Stomach (tissue), 9 donors: ENCODE results near the gene OR6C75. TPM values are rescaled to one million over a fixed set of nuclear protein-coding genes. Genes with fewer than 3 reads are reported as not detected.
A peak's percentile ranks its signal among the peaks of the same experiment; 100 is the strongest.
"Not testable (repeated sequence)": the region's sequence is repeated elsewhere in the genome, so short reads cannot be mapped to it uniquely, and the experiment has no call there.

ENCODE experiments used
- DNase-seq, 2 donors: peaks; one replicate each; pipeline versions ENCODE4 v3.0.0 to v3.0.0-alpha.2; 2013 to 2019
- H3K27ac ChIP-seq, 5 donors: fragments of 200-600 bp in 4 of 5; sonication (generic) in 4 of 5; one replicate each; pipeline ENCODE4 v1.5.1; 2013 to 2019; ENCODE audit warnings: mild to moderate bottlenecking in 1 of 5, moderate library complexity in 1 of 5
- H3K27me3 ChIP-seq, 3 donors: fragments of 200-600 bp; sonication (generic); one replicate each; pipeline ENCODE4 v1.5.1; 2017 to 2019; ENCODE audit warnings: mixed run types in 1 of 3
- H3K36me3 ChIP-seq, 4 donors: fragments of 200-600 bp; sonication (generic); 1 replicate in 3 of 4; 2 replicates in 1 of 4; pipeline ENCODE4 v1.5.1; 2016 to 2019
- H3K4me1 ChIP-seq, 4 donors: fragments of 200-600 bp; sonication (generic); one replicate each; pipeline ENCODE4 v1.5.1; 2016 to 2019
- H3K4me3 ChIP-seq, 4 donors: fragments of 200-600 bp; sonication (generic) in 3 of 4; one replicate each; pipeline ENCODE4 v1.5.1; 2016 to 2019; ENCODE audit warnings: mild to moderate bottlenecking in 1 of 4
- H3K9me3 ChIP-seq, 4 donors: fragments of 200-600 bp; sonication (generic); one replicate each; pipeline ENCODE4 v1.5.1; 2016 to 2019
- EP300 ChIP-seq: sonication (generic); formaldehyde crosslinking; IDR thresholded peaks from one replicate; pipeline ENCODE4 v1.6.1; 2017; ENCODE audit warnings: antibody characterized with exemption
- POLR2A ChIP-seq, 4 donors: fragments of 450-650 bp; IDR thresholded peaks; one replicate each; pipeline ENCODE4 v1.6.1; 2016; ENCODE audit warnings: antibody characterized with exemption in 4 of 4, control low read depth in 2 of 4, mild to moderate bottlenecking in 1 of 4, moderate library complexity in 1 of 4
- POLR2AphosphoS5 ChIP-seq, 3 donors: sonication (generic); formaldehyde crosslinking; IDR thresholded peaks; one replicate each; pipeline ENCODE4 v1.6.1; 2016; ENCODE audit warnings: antibody characterized with exemption in 3 of 3
- WGBS, 5 donors: extraction: QIAGEN DNeasy Blood & Tissue Kit in 3 of 5; methylation state at CpG; one replicate each; pipeline versions ENCODE4 v1.1.5 to v1.1.7; 2013 to 2018; 5-methylcytosine and 5-hydroxymethylcytosine counted together
- intact Hi-C: fragments of 100-400 bp; cut with DNase I; formaldehyde crosslinking; loops from one replicate; pipeline ENCODE4 v1.15.1; 2023; ENCODE audit warnings: low total_unique reads
- polyA plus RNA-seq, 3 donors: library from polyadenylated mRNA; stranded (reverse); fragments of 200-250 nt; gene quantifications; one replicate each; pipeline ENCODE4 v1.2.3, GENCODE V29; 2013
- total RNA-seq, 5 donors: library from RNA; depleted of rRNA; stranded (reverse); fragments of >200 nt; gene quantifications; one replicate each; pipeline versions ENCODE4 v1.1.0 to v1.2.3, GENCODE V29; 2014 to 2016
- TF ChIP-seq, protein P1 (sequence below), 7 experiments: fragments of 450-650 bp in 4 of 7; fragments of 200-600 bp in 3 of 7; sonication (generic) in 3 of 7; IDR thresholded peaks; one replicate each; pipeline ENCODE4 v1.5.1; 2016 to 2019; ENCODE audit warnings: antibody characterized with exemption in 7 of 7, control low read depth in 2 of 7, mild to moderate bottlenecking in 1 of 7
- donor health status: healthy with polysubstance abuse.
- donor health status: Bipolar disorder and iron deficiency.
- donor health status: healthy.

The OR6C75 gene
- total and polyA plus RNA-seq, 8 donors, result not detected

DNA sequence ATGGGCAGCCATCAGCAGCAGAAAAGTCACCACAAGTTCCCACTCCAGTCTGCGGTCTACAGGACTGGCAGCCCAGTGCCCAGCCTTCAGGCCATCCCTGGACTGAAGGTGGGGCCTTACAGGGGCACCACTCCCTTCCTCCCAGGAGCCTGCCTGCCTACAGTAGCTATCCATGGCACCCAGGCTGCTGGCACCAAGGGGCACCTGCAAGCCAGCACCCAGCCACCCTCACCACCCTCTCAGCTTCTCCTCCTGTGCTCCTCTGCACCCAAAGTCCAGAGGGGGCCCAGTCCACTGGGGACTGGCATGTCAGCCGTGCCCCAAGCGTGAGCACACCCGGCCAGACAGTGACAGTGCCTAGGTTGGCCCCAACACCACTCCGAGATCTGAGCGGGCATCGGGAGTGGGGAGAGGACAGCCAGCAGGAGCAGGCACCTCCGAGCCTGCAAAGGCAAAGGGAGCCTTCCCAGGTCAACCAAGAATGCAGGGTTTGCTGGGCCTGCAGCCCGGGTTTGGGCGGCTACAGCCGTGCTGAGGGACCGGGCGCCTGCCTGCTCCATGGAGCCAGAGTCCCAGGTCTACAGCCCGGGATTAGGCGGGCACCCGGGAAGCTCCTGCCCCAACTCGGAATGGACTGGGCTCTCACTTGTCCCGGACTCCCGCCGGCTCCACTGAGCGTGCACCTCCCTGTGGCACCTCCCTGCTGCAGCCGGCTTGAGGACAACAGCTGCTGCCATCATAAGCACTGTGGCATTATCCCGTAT lies 29.4 kb downstream of the OR6C75 start:
- Histone ChIP-seq H3K27ac (no peak overlapping the region), H3K9me3 (no peaks in the 10 kb centered on the region), H3K4me3 (no peak overlapping the region), H3K4me1 (peaks cover 0 to 5% (median 0%) of the 10 kb centered on the region in 4 donors), H3K36me3 (no peaks in the 10 kb centered on the region), H3K27me3 (peaks cover 0 to 8% (median 0%) of the 10 kb centered on the region in 3 donors)
- intact Hi-C loops, result no loop called here
- no peak for TF ChIP-seq EP300
- no peak for TF ChIP-seq POLR2A (IDR thresholded peaks at IDR 0.05)
- TF ChIP-seq, protein P1, sequence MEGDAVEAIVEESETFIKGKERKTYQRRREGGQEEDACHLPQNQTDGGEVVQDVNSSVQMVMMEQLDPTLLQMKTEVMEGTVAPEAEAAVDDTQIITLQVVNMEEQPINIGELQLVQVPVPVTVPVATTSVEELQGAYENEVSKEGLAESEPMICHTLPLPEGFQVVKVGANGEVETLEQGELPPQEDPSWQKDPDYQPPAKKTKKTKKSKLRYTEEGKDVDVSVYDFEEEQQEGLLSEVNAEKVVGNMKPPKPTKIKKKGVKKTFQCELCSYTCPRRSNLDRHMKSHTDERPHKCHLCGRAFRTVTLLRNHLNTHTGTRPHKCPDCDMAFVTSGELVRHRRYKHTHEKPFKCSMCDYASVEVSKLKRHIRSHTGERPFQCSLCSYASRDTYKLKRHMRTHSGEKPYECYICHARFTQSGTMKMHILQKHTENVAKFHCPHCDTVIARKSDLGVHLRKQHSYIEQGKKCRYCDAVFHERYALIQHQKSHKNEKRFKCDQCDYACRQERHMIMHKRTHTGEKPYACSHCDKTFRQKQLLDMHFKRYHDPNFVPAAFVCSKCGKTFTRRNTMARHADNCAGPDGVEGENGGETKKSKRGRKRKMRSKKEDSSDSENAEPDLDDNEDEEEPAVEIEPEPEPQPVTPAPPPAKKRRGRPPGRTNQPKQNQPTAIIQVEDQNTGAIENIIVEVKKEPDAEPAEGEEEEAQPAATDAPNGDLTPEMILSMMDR (IDR thresholded peaks at IDR 0.05), result no peak
- TF ChIP-seq POLR2AphosphoS5 (IDR thresholded peaks at IDR 0.05), result no peak
- WGBS, 5 donors, result 85 to 94% (median 91%) methylated on average over 10 to 23 of the region's 23 CpGs
- no peak for DNase-seq

DNA sequence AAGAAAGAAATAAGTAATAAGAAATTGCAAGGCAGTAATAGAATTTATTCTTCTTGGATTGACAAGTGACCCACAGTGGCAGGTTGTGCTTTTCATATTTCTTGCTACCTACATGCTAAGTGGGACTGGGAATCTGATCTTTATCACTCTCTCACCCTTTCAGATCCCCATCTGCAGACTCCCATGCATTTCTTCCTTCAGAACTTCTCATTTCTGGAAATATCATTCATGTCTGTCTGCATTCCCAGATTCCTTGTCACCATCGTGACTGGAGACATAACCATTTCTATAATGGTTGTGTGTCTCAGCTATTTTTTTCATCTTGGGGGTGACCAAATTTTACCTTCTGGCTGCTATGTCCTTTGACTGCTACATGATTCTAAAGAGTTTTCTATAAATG lies 33.6 kb downstream of the OR6C75 start:
- no peak for DNase-seq
- H3K4me3 ChIP-seq, result no peak overlapping the region
- H3K27ac ChIP-seq, result no peak overlapping the region
- peaks cover 0 to 8% (median 0%) of the 10 kb centered on the region in 3 donors for H3K27me3 ChIP-seq
- 76 to 92% (median 85%) methylated on average over 1 of the region's 1 CpG for WGBS, 5 donors
- no peaks in the 10 kb centered on the region for H3K9me3 ChIP-seq
- TF ChIP-seq, protein P1 (IDR thresholded peaks at IDR 0.05), result no peak
- TF ChIP-seq EP300 (no peak), POLR2AphosphoS5 (IDR thresholded peaks at IDR 0.05) (no peak), POLR2A (IDR thresholded peaks at IDR 0.05) (no peak)
- intact Hi-C loops, result no loop called here
- H3K36me3 ChIP-seq, result no peaks in the 10 kb centered on the region
- no peaks in the 10 kb centered on the region for H3K4me1 ChIP-seq

DNA sequence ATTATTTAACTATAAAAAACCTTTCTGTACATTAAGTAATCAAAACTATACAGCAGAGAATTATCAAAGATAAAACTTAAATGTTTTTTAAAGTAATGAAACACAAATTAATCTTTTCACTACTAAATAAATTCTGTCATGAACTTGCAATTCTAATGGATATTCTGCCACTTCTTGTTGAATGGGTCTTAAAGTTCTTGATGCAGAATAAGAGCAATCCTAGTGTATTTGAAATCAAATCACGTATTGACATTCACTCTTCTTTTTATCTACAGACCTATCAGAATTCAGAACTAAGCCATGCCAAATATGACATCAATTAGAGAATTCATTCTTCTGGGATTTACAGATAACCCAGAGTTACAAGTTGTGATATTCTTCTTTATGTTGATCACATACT lies 37.5 kb downstream of the OR6C75 start, which contains the start of gene OR6C65:
Gene OR6C65 (plus strand): TSS at position 301 of the 400 bp plus-strand sequence. CDS start 0 bp downstream, at position 301.
- DNase-seq, result no peak
- H3K27ac ChIP-seq, result no peak within 1 kb of the TSS
- H3K4me3 ChIP-seq, result no peak within 1 kb of the TSS
- intact Hi-C loops, result no loop called here
- H3K36me3 ChIP-seq, result no peaks in the 10 kb centered on the region
- TF ChIP-seq, protein P1 (IDR thresholded peaks at IDR 0.05), result no peak
- TF ChIP-seq POLR2AphosphoS5 (IDR thresholded peaks at IDR 0.05) (no peak), POLR2A (IDR thresholded peaks at IDR 0.05) (no peak), EP300 (no peak)
- no peaks in the 10 kb centered on the region for H3K4me1 ChIP-seq
- H3K27me3 ChIP-seq, result no peaks in the 10 kb centered on the region
- no peaks in the 10 kb centered on the region for H3K9me3 ChIP-seq
- 85 to 94% (median 89%) methylated on average over 1 of the region's 1 CpG for WGBS, 5 donors

DNA sequence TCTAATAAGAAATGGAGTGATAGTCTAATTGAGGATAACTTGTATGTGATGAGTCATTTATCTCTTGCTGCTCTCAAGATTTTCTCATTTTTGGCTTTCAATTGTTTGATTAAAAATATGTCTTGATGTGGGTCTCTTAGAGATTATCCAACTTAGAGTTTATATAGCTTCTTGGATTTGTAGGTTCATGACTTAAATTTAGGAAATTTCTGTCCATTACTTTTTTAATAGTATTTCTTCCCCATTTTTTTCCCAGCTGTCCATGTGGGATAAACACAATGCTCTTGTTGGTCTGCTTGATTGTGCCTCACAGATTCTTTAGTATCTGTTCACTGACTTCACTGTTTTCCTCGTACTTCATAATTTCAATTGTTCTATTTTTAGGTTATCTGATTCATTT lies 45.1 kb downstream of the OR6C75 start:
- Histone ChIP-seq H3K36me3 (no peaks in the 10 kb centered on the region), H3K4me1 (no peaks in the 10 kb centered on the region), H3K27ac (no peak overlapping the region), H3K4me3 (no peak overlapping the region), H3K9me3 (peaks cover 0 to 7% (median 0%) of the 10 kb centered on the region in 4 donors), H3K27me3 (no peaks in the 10 kb centered on the region)
- intact Hi-C loops, result no loop called here
- TF ChIP-seq POLR2AphosphoS5 (IDR thresholded peaks at IDR 0.05) (no peak), EP300 (no peak), POLR2A (IDR thresholded peaks at IDR 0.05) (no peak)
- TF ChIP-seq, protein P1 (IDR thresholded peaks at IDR 0.05), result no peak
- DNase-seq, result no peak
- WGBS, 5 donors, result 68 to 89% (median 84%) methylated on average over 1 of the region's 1 CpG

GRCh38 chr12:55409133-55409532 lies 46.4 kb downstream of the OR6C75 start:
- H3K4me3 ChIP-seq, H3K9me3 ChIP-seq, DNase-seq, H3K36me3 ChIP-seq, H3K27ac ChIP-seq, H3K27me3 ChIP-seq, intact Hi-C loops, H3K4me1 ChIP-seq: not testable (repeated sequence)
- 80 to 98% (median 91%) methylated on average over 1 of the region's 1 CpG for WGBS, 5 donors

GRCh38 chr12:55412138-55412537 lies 49.4 kb downstream of the OR6C75 start:
- H3K9me3 ChIP-seq, H3K36me3 ChIP-seq, H3K4me3 ChIP-seq, DNase-seq, H3K27ac ChIP-seq, H3K4me1 ChIP-seq, H3K27me3 ChIP-seq, intact Hi-C loops: not testable (repeated sequence)
- 93 to 97% (median 96%) methylated on average over 15 of the region's 15 CpGs for WGBS, 5 donors

GRCh38 chr12:55413498-55414388 lies 51.0 kb downstream of the OR6C75 start:
- H3K4me1 ChIP-seq, H3K9me3 ChIP-seq, H3K36me3 ChIP-seq, H3K27me3 ChIP-seq, intact Hi-C loops, H3K4me3 ChIP-seq, H3K27ac ChIP-seq: not testable (repeated sequence)
- peak in 1 of 2 donors; percentile 26 for DNase-seq
- WGBS, 5 donors, result 57 to 97% (median 72%) methylated on average over 3 to 5 of the region's 6 CpGs
